ENCODE measurements around the gene OTOP1.

OTOP1 gene

DNA sequence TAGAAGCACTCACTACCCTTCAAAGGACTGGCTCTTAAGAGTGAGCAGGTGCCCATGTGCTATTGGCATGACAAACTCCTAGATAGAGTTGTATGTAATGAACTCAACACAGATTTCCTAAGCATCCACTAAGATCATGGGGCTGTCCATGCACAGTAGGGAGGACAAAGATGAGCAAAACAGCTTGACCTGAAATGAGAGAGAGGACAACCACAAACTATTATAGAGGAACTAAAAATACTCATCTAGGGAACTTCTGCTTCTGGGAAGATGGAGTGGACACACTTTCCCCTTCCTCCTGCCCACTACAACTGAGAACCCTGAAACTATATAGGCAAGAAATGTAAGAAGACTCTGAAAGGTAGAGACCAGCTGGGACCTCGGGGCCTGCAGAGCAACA is 42.0 kb upstream of the OTOP1 start:
- Histone ChIP-seq H3K4me3 (ENCODE audit: low read length) (no peak overlapping the region), H3K27ac (ENCODE audit: low read length) (no peak overlapping the region), H3K36me3 (replicated peaks; ENCODE audit: insufficient read depth, low read length) (peaks cover 6% of the 10 kb centered on the region; the same call in 1 of the 2 replicates), H3K9me3 (replicated peaks; ENCODE audit: insufficient read depth, low read length) (no peaks in the 10 kb centered on the region), H4K20me1 (ENCODE audit: insufficient read depth, low read length) (no peaks in the 10 kb centered on the region), H3K4me2 (ENCODE audit: low read depth, low read length) (no peak overlapping the region), H3F3A (ENCODE audit: insufficient read depth, low read length) (no peaks in the 10 kb centered on the region), H3K9ac (ENCODE audit: low read length) (no peak overlapping the region), H3K27me3 (replicated peaks; ENCODE audit: insufficient read depth, low read length) (no peaks in the 10 kb centered on the region), H3K4me1 (ENCODE audit: low read length) (no peaks in the 10 kb centered on the region), H3K79me2 (ENCODE audit: low read length) (no peaks in the 10 kb centered on the region), H3K9me2 (replicated peaks; ENCODE audit: insufficient read depth, low read length) (no peaks in the 10 kb centered on the region), H2AFZ (ENCODE audit: low read length) (no peak overlapping the region)
- no peak for TF ChIP-seq CTCF (IDR thresholded peaks at IDR 0.05; ENCODE audit: low read length)
- no peak for TF ChIP-seq EZH2phosphoT487 (IDR thresholded peaks at IDR 0.05; ENCODE audit: low read length)
- TF ChIP-seq EZH2 (optimal IDR thresholded peaks at IDR 0.05; ENCODE audit: low read depth, low read length), result no peak
- no peak for DNase-seq

GRCh38 chr4:4267981-4268380 is 41.3 kb upstream of the OTOP1 start:
- Histone ChIP-seq H3K27me3 (replicated peaks; ENCODE audit: insufficient read depth, low read length) (no peaks in the 10 kb centered on the region), H3K4me1 (ENCODE audit: low read length) (no peaks in the 10 kb centered on the region), H3F3A (ENCODE audit: insufficient read depth, low read length) (no peaks in the 10 kb centered on the region), H3K9ac (ENCODE audit: low read length) (no peak overlapping the region), H4K20me1 (ENCODE audit: insufficient read depth, low read length) (no peaks in the 10 kb centered on the region), H3K36me3 (replicated peaks; ENCODE audit: insufficient read depth, low read length) (peaks cover 6% of the 10 kb centered on the region; the same call in 1 of the 2 replicates), H3K4me2 (ENCODE audit: low read depth, low read length) (no peak overlapping the region), H3K27ac (ENCODE audit: low read length) (no peak overlapping the region), H3K4me3 (ENCODE audit: low read length) (no peak overlapping the region), H3K79me2 (ENCODE audit: low read length) (no peaks in the 10 kb centered on the region), H3K9me3 (replicated peaks; ENCODE audit: insufficient read depth, low read length) (no peaks in the 10 kb centered on the region), H2AFZ (ENCODE audit: low read length) (no peak overlapping the region), H3K9me2 (replicated peaks; ENCODE audit: insufficient read depth, low read length) (no peaks in the 10 kb centered on the region)
- no peak for DNase-seq
- TF ChIP-seq EZH2phosphoT487 (IDR thresholded peaks at IDR 0.05; ENCODE audit: low read length) (no peak), CTCF (IDR thresholded peaks at IDR 0.05; ENCODE audit: low read length) (no peak), EZH2 (optimal IDR thresholded peaks at IDR 0.05; ENCODE audit: low read depth, low read length) (no peak)

GRCh38 chr4:4260185-4260751 is 33.5 kb upstream of the OTOP1 start:
- Histone ChIP-seq H3K4me3 (ENCODE audit: low read length) (no peak overlapping the region), H3F3A (ENCODE audit: insufficient read depth, low read length) (no peaks in the 10 kb centered on the region), H3K27ac (ENCODE audit: low read length) (no peak overlapping the region), H2AFZ (ENCODE audit: low read length) (0 out of 2 replicates have a peak overlapping the region, but pooled peaks have one; percentile 28), H3K4me2 (ENCODE audit: low read depth, low read length) (0 out of 2 replicates have a peak overlapping the region, but pooled peaks have one; percentile 7), H3K36me3 (replicated peaks; ENCODE audit: insufficient read depth, low read length) (no peaks in the 10 kb centered on the region), H3K9me2 (replicated peaks; ENCODE audit: insufficient read depth, low read length) (no peaks in the 10 kb centered on the region), H3K9me3 (replicated peaks; ENCODE audit: insufficient read depth, low read length) (no peaks in the 10 kb centered on the region), H3K4me1 (ENCODE audit: low read length) (no peaks in the 10 kb centered on the region), H3K79me2 (ENCODE audit: low read length) (no peaks in the 10 kb centered on the region), H3K27me3 (replicated peaks; ENCODE audit: insufficient read depth, low read length) (no peaks in the 10 kb centered on the region), H4K20me1 (ENCODE audit: insufficient read depth, low read length) (no peaks in the 10 kb centered on the region), H3K9ac (ENCODE audit: low read length) (no peak overlapping the region)
- TF ChIP-seq CTCF (IDR thresholded peaks at IDR 0.05; ENCODE audit: low read length) (peak; percentile 62), EZH2phosphoT487 (IDR thresholded peaks at IDR 0.05; ENCODE audit: low read length) (no peak)
- DNase-seq, result peak; percentile 79

All from MM.1S (cell line).